GM21367 (cell line): ENCODE results near the gene HIBADH.

Source experiments
- ATAC-seq: cut with Tn5 transposase; IDR thresholded peaks from one replicate; pipeline ENCODE4 v1.9.1; 2021; ENCODE audit not compliant: unreplicated experiment

Gene HIBADH

DNA sequence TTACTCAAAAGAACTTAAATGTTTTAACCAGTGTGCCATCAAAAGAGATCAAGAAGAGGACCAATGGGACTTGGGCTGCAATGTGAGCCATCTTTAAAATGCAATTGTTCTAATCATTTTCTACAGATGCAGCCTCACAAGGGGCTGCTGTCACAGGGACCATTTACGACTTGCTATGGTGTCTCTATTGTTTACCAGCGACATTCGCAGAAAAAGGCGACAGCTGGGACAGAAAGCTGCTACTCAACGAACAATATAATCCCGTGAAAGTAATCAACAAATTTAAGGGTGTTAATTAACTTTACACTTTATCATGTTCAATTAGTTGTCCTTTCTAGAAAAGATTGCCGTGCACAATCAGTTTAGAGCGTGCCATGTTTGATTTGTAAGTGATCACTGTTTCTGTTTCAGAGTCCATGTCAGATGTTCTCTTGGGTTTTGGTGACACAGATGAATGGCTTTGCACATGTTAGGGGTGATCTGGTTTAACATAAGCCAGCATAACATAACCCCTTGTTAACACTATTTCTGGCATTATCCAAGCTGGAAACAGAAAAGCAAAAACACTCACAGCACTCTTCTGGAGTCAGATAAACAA, 110.8 kb downstream of the HIBADH start:
- no peak for ATAC-seq

DNA sequence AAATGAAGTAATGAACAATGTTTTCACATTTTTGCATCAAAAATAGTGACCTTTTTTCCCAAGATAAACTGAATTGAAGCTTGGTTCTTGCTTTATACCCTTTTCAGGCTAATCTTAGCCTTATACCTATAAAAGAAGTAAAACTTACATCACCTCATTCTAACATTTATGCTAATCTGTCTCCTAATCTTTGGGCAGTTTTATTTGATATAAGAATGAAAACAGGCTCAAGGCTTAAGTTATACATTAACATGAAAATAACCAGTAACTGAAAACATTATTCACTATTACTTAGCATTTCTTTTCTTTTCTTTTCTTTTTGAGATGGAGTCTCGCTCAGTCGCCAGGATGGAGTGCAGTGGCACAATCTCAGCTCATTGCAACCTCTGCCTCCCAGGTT, 113.1 kb downstream of the HIBADH start:
- no peak for ATAC-seq

GRCh38 chr7:27548304-27548703, 114.4 kb downstream of the HIBADH start:
- ATAC-seq = no peak

- no peak for ATAC-seq
Observed at GRCh38 chr7:27547401-27547800, 115.3 kb downstream of the HIBADH start.

DNA sequence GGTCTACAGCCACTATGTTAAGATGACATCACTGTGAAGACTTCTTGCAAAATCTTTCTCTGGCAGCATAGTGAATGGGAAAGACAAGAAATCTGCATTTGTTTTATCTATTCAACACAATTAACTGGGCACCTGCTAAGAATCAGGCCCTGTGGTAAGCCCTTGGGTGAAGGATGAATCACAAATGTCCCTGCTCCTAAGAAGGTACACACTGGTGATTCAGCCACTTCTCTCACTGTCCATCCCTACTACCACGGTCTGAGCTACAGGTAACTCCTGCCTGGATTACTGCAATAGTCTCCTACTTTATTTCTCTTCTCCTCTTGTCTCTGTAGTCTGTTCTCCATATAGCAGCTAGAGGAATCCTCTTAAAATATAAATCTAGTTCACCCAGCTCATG, 116.1 kb downstream of the HIBADH start:
- ATAC-seq = no peak

- ATAC-seq = no peak
Observed at GRCh38 chr7:27535795-27536194, 126.9 kb downstream of the HIBADH start.

- no peak for ATAC-seq
Observed at GRCh38 chr7:27533652-27534081, 129.0 kb downstream of the HIBADH start.

DNA sequence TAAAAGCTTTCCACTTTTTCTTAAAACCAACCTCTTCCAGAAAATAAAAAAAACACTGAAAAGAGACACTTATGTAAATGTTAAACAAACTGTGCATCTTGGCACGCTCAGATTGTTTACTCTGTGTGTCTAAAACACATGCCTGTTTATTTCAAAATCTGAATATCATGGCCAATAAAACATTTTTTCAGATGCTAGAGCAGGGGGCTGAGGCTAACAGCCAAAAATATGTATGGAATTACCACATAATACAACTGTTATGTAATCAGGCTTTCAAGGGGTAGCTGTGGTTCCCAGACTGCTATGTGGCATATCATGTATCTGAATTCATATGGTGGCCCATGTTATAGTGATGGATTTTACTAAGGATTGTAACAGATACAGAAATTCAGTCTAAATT, 130.4 kb downstream of the HIBADH start:
- no peak for ATAC-seq

GRCh38 chr7:27527348-27527714, 135.4 kb downstream of the HIBADH start:
- no peak for ATAC-seq

GRCh38 chr7:27526611-27527347, 135.9 kb downstream of the HIBADH start:
- no peak for ATAC-seq

DNA sequence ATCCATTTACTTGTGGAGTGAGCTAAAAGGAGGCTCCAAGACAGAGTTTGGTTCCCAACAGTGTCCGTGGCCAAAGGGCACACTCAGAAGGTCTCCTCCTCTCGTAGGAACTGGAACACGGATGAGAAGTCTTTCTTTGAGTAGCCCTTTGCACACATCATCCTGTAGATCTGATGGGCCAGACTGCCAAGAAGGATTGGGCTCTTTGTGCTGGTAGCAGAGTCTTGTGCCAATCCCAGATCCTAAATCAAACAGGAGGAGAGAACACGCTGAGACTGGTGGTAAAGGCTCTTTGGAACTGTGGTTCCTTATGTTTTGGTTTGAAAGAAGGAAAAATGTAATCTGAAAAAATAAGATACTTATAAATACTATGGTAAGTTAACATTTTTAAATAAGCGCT, 136.6 kb downstream of the HIBADH start:
- no peak for ATAC-seq

- no peak for ATAC-seq
Observed at GRCh38 chr7:27523321-27523720, 139.4 kb downstream of the HIBADH start.

DNA sequence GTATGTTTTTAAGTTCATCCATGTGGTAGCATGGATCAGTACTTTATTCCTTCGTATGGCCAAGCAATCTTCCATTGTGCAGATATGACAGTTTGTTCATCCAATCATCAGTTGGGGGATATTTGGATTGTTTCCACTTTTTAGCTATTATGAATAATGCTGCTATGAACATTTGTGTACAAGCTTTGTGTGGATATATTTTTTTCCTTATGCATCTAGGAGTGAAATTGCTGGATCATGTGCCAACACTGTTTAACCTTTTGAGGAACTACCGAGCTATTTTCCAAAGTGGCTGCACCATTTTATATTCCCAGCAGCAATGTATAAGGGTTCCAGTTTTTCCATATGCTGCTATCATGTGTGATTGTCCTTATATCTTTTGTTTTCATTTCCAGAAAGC, 140.1 kb downstream of the HIBADH start:
- ATAC-seq = no peak

DNA sequence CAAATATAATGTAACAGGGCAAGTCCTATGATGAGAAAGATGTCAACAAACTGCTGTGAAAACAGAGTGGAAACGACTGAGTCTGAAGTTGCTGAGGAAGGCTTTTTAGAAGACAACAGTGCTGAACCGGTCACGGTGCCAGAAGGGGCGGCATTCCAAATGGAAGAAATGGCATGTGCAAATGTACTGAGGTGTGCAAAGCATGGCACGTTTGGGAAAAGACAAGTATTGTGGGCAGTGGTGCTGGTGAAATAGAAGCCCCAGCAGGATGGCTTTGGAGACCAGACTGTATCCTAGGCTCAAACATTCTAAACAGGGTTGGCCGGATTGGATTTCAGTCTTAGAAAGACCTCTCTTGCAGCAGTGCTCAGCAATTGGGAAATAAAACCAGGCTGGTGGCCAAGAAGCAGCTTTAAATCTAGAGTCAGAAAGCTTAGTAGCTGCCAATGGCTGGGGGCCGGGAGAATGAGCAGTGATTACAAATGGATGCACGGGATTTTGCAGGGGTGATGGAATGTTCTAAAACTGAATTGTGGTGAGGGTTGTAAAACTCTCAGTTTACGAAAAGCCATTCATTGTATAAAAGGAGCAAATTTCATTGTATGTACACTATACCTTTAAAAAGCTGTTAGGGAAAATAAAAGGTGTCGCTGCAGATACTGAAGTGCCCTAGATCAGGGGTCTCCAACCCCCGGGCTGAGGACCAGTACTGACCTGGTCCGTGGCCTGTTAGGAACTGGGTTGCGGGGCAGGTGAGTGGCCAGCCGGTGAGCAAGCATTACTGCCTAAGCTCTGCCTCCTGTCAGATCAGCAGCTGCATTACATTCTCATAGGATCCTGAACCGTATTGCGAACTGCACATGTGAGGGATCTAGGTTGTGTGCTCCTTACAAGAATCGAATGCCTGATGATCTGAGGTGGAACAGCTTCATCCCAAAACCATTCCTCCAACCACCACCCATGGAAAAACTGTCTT, 141.6 kb downstream of the HIBADH start:
- no peak for ATAC-seq

- no peak for ATAC-seq
Observed at GRCh38 chr7:27519793-27520469, 142.8 kb downstream of the HIBADH start.

- ATAC-seq = no peak
Observed at GRCh38 chr7:27518561-27519350, 143.9 kb downstream of the HIBADH start.

- no peak for ATAC-seq
Observed at GRCh38 chr7:27516421-27516820, 146.3 kb downstream of the HIBADH start.

DNA sequence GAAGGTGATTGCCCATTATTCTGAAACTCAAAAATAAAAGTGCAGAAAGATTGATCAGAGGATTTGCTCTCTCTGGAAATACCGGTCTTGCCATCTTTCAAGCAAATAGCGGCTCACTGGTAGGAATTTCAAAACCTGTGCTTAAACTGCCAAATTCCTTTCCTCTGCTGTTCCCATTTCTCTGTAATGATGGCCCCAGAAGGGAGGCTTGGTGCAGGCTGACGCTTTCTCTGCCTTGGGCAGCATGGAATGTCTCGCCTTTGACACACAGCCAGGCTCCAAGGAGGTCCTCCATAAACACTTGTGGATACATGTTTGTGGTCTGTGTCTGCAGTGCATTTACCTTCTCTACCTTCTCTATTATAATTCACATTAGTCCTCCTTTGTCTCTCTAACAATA, 146.8 kb downstream of the HIBADH start:
- ATAC-seq = no peak

- no peak for ATAC-seq
Observed at GRCh38 chr7:27514861-27515260, 147.8 kb downstream of the HIBADH start.

DNA sequence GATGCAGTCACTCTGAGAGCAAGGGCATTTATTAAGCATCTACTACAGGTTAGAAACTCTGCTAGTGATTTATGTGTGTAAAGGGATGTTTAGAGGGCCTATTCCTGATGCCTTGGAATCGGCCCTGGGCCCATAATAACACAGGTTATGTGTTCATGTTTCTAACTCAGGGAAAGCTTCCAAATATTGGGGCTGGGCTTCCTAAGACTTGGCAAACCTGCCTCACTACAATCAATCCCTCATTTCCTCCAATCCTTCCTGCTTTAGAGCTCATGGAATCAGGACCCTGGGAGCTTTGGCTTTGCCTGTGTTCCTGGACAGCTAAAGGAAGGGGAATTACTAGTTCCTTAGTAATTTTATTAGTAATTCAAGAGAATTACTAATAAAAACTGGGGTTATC, 148.8 kb downstream of the HIBADH start:
- ATAC-seq = no peak
